K562 (cell line): ENCODE measurements around the gene MRPL37. TPM values are rescaled to one million over a fixed set of nuclear protein-coding genes. Genes with fewer than 3 reads are reported as not detected.

Source experiments
- ARHGAP35 ChIP-seq: fragments of 450-650 bp; IDR thresholded peaks from 2 replicates; pipeline ENCODE4 v1.6.1; 2018; ENCODE audit not compliant: partially characterized antibody
- ARID1B ChIP-seq: fragments of 450-650 bp; IDR thresholded peaks from 2 replicates; pipeline ENCODE4 v1.6.1; 2016; ENCODE audit warnings: antibody characterized with exemption, mild to moderate bottlenecking, inconsistent platforms
- BCL6 ChIP-seq: fragments of 250-450 bp; sonication (Bioruptor Pico); IDR thresholded peaks from 2 replicates; pipeline ENCODE4 v1.4.0; 2020
- DACH1 ChIP-seq: fragments of 450-650 bp; IDR thresholded peaks from 2 replicates; pipeline ENCODE4 v1.6.1; 2018; ENCODE audit not compliant: partially characterized antibody
- DPF2 ChIP-seq: fragments of 450-650 bp; IDR thresholded peaks from 2 replicates; pipeline ENCODE4 v1.6.1; 2016
- E2F3 ChIP-seq: fragments of 250-450 bp; sonication (Bioruptor Pico); IDR thresholded peaks from 2 replicates; pipeline ENCODE4 v1.4.0; 2020; ENCODE audit warnings: mild to moderate bottlenecking
- GATAD2A ChIP-seq: fragments of 450-650 bp; IDR thresholded peaks from 2 replicates; pipeline ENCODE4 v1.6.1; 2017
- GTF2E2 ChIP-seq: fragments of 200-800 bp; sonication (Bioruptor generic); IDR thresholded peaks from 2 replicates; pipeline ENCODE4 v1.6.1; 2016; ENCODE audit warnings: missing genetic modification characterization, missing compliant biosample characterization
- JUND ChIP-seq, 2 experiments: IDR thresholded peaks; 2 replicates in 1 of 2; 3 replicates in 1 of 2; pipeline ENCODE4 v1.6.1; 2011; ENCODE audit warnings: borderline replicate concordance in 2 of 2, low read depth in 2 of 2, low read length in 2 of 2, improper control_type of control experiment in 1 of 2, missing biosample characterization in 1 of 2, missing genetic modification characterization in 1 of 2, missing genetic modification reagents in 1 of 2
- KDM1A ChIP-seq, 2 experiments: fragments of 450-650 bp; IDR thresholded peaks; 2 replicates each; pipeline ENCODE4 v1.6.1; 2016; ENCODE audit warnings: mild to moderate bottlenecking in 2 of 2
- MAFF ChIP-seq: IDR thresholded peaks from 2 replicates; pipeline ENCODE4 v1.6.1; 2012; ENCODE audit warnings: low read length, improper control_type of control experiment
- RBM25 ChIP-seq: fragments of 200-400 bp; formaldehyde crosslinking; IDR thresholded peaks from 2 replicates; pipeline ENCODE4 v1.6.1; 2018; ENCODE audit warnings: low read length, low read depth, moderate library complexity; ENCODE audit not compliant: severe bottlenecking
- SP2 ChIP-seq: IDR thresholded peaks from 2 replicates; pipeline ENCODE4 v1.6.1; 2011; ENCODE audit warnings: mild to moderate bottlenecking, low read depth, low read length, moderate library complexity; ENCODE audit not compliant: poor library complexity, severe bottlenecking; ENCODE audit errors: extremely low read depth
- TEAD1 ChIP-seq, 2 experiments: fragments of 450-650 bp in 1 of 2; sonication (generic) in 1 of 2; formaldehyde crosslinking; IDR thresholded peaks; 2 replicates each; pipeline versions ENCODE4 v1.4.0 to v1.8.0; 2020 to 2022; ENCODE audit warnings: mild to moderate bottlenecking in 2 of 2, missing genetic modification reagents in 1 of 2
- TRIM24 ChIP-seq, 2 experiments: fragments of 450-650 bp; IDR thresholded peaks; 2 replicates each; pipeline ENCODE4 v1.6.1; 2016
- U2AF2 ChIP-seq: fragments of 200-400 bp; formaldehyde crosslinking; optimal IDR thresholded peaks from 2 replicates; pipeline ENCODE3; 2017; ENCODE audit warnings: low read depth, mild to moderate bottlenecking, low read length
- ZBTB43 ChIP-seq: sonication (generic); formaldehyde crosslinking; IDR thresholded peaks from 2 replicates; pipeline ENCODE4 v1.8.0; 2023; ENCODE audit warnings: mild to moderate bottlenecking, missing genetic modification reagents
- polyA plus RNA-seq, 8 experiments: library from polyadenylated mRNA; depleted of rRNA in 4 of 8; stranded (reverse) in 5 of 8; unstranded in 3 of 8; fragments of >200 nt; fragmentation: Nextera tagmentation in 2 of 8; fragmentation: Illumina TruSeq in 1 of 8; extraction: Ambion mirVana in 2 of 8; extraction: Trizol in 1 of 8; gene quantifications; 2 replicates each; pipeline versions ENCODE4 v1.2.1 to v1.2.3, GENCODE V29; 2011 to 2014; ENCODE audit warnings: inconsistent platforms in 1 of 8, missing spikeins in 1 of 8
- total RNA-seq, 7 experiments: library from RNA; depleted of rRNA in 6 of 7; stranded (reverse); fragments of >200 nt in 6 of 7; fragmentation: Illumina TruSeq in 2 of 7; extraction: Trizol in 2 of 7; gene quantifications; 2 replicates each; pipeline versions ENCODE4 v1.2.1 to v1.2.3, GENCODE V29; 2011 to 2021; ENCODE audit warnings: low replicate concordance in 1 of 7
- TF ChIP-seq, protein P1 (sequence below): IDR thresholded peaks from 2 replicates; pipeline ENCODE4 v1.6.1; 2014; ENCODE audit warnings: antibody characterized with exemption
- TF ChIP-seq, protein P2 (sequence below), 2 experiments: fragments of 450-650 bp in 1 of 2; sonication (generic) in 1 of 2; formaldehyde crosslinking in 1 of 2; IDR thresholded peaks in 1 of 2; conservative IDR thresholded peaks in 1 of 2; 2 replicates each; pipeline versions ENCODE4 v1.6.1 to v1.8.1; 2016 to 2023; ENCODE audit warnings: mild to moderate bottlenecking in 2 of 2, moderate library complexity in 2 of 2, inconsistent platforms in 1 of 2, missing genetic modification reagents in 1 of 2
- TF ChIP-seq, protein P3 (sequence below): fragments of 450-650 bp; conservative IDR thresholded peaks from 2 replicates; pipeline ENCODE4 v1.6.1; 2016; ENCODE audit warnings: missing genetic modification characterization, low read depth, mild to moderate bottlenecking, control low read depth, missing compliant biosample characterization
- TF ChIP-seq, protein P4 (sequence below): fragments of 450-650 bp; IDR thresholded peaks from 2 replicates; pipeline ENCODE4 v1.6.1; 2017; ENCODE audit warnings: mild to moderate bottlenecking, moderate library complexity

MRPL37 gene
- total and polyA plus RNA-seq, 9 of the 15 experiments (the other 6 are each of a cell fraction or from before 2014, with no cell fraction given): 52.2 to 303 (median 180) TPM

DNA sequence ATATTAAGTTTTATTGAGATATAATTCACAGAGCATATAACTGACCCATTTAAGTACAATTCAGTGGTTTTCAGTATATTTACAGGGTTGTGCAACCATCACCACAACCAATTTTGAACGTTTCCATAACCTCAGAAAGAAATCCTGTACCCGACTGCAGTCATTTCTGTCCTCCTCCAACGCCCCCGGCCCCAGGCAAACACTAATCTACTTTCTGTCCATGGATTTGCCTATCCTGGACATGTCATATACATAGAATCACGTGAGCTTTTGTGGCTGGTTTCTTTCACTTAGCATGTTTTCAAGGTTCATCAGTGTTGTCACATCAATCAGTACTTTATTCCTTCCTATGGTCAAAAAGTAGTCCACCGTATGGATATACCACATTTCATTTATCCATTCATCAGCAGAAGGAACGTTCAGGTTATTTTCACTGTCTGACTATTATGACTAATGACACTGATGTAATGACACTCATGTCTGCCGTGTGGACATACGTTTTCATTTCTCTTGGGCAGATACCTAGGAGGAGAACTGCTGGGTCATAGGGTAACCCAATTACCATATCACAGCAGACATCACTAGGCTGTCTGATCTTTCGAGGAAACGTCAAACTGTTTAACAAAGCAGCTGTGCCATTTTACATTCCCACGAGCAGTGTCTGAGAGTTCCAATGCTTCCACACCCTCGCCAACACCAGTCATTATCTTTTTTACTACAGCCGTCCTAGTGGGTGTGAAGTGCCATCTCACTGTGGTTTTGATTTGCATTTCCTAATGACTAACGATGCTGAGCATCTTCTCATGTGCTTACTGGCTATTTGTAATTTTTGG lies 30.8 kb downstream of the MRPL37 start (continued):
- TF ChIP-seq JUND (IDR thresholded peaks at IDR 0.05; ENCODE audit: borderline replicate concordance, low read depth, low read length): no peak
- peak; percentile 52; the same call in 1 of the 3 replicates for TF ChIP-seq JUND (tag; IDR thresholded peaks at IDR 0.05; ENCODE audit: borderline replicate concordance, low read depth, low read length)
- 0 out of 2 replicates have a peak, but pooled peaks have one; percentile 23 for TF ChIP-seq ARID1B
- TF ChIP-seq BCL6: no peak
- no peak for TF ChIP-seq ZBTB43 (CRISPR knock-in tag)
- TF ChIP-seq, protein P1, sequence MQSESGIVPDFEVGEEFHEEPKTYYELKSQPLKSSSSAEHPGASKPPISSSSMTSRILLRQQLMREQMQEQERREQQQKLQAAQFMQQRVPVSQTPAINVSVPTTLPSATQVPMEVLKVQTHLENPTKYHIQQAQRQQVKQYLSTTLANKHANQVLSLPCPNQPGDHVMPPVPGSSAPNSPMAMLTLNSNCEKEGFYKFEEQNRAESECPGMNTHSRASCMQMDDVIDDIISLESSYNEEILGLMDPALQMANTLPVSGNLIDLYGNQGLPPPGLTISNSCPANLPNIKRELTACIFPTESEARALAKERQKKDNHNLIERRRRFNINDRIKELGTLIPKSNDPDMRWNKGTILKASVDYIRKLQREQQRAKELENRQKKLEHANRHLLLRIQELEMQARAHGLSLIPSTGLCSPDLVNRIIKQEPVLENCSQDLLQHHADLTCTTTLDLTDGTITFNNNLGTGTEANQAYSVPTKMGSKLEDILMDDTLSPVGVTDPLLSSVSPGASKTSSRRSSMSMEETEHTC: no peak
- no peak for TF ChIP-seq SP2
- TF ChIP-seq DPF2: peak; percentile 51; the same call in 1 of the 2 replicates
- peak; percentile 21 for TF ChIP-seq DACH1
- TF ChIP-seq MAFF: peak; percentile 47; the same call in 1 of the 2 replicates
- TF ChIP-seq ARHGAP35: no peak
- TF ChIP-seq RBM25: peak; percentile 15
- no peak for TF ChIP-seq GTF2E2
- TF ChIP-seq GATAD2A: no peak
- TF ChIP-seq, protein P2, sequence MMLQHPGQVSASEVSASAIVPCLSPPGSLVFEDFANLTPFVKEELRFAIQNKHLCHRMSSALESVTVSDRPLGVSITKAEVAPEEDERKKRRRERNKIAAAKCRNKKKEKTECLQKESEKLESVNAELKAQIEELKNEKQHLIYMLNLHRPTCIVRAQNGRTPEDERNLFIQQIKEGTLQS (IDR thresholded peaks at IDR 0.05): peak; percentile 70
- TF ChIP-seq, protein P2 (CRISPR knock-in tag; conservative IDR thresholded peaks at IDR 0.05): no peak
- TF ChIP-seq TRIM24 (IDR thresholded peaks at IDR 0.05): no peak
- TF ChIP-seq, protein P3, sequence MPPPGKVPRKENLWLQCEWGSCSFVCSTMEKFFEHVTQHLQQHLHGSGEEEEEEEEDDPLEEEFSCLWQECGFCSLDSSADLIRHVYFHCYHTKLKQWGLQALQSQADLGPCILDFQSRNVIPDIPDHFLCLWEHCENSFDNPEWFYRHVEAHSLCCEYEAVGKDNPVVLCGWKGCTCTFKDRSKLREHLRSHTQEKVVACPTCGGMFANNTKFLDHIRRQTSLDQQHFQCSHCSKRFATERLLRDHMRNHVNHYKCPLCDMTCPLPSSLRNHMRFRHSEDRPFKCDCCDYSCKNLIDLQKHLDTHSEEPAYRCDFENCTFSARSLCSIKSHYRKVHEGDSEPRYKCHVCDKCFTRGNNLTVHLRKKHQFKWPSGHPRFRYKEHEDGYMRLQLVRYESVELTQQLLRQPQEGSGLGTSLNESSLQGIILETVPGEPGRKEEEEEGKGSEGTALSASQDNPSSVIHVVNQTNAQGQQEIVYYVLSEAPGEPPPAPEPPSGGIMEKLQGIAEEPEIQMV (tag): no peak
- no peak for TF ChIP-seq E2F3 (CRISPR knock-in tag)
- TF ChIP-seq U2AF2: no peak
- peak in 1 of 2 experiments; percentile 37; a peak in 1 of 4 replicates for TF ChIP-seq TEAD1 (CRISPR knock-in tag; IDR thresholded peaks at IDR 0.05)
- TF ChIP-seq, protein P4, sequence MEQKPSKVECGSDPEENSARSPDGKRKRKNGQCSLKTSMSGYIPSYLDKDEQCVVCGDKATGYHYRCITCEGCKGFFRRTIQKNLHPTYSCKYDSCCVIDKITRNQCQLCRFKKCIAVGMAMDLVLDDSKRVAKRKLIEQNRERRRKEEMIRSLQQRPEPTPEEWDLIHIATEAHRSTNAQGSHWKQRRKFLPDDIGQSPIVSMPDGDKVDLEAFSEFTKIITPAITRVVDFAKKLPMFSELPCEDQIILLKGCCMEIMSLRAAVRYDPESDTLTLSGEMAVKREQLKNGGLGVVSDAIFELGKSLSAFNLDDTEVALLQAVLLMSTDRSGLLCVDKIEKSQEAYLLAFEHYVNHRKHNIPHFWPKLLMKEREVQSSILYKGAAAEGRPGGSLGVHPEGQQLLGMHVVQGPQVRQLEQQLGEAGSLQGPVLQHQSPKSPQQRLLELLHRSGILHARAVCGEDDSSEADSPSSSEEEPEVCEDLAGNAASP: no peak
- peak; percentile 75 to 79 for TF ChIP-seq KDM1A (IDR thresholded peaks at IDR 0.05)
